T47D (cell line): ENCODE results near the gene SAPCD2.
"Not testable (repeated sequence)": the region's sequence is repeated elsewhere in the genome, so short reads cannot be mapped to it uniquely, and the experiment has no call there.

Source experiments
- DNase-seq, 2 experiments: peaks; one replicate each; pipeline versions ENCODE4 v3.0.0 to v3.0.0-alpha.2; 2011 to 2012; ENCODE audit warnings: low read depth in 1 of 2, low spot score in 1 of 2
- JUND ChIP-seq: IDR thresholded peaks from 2 replicates; pipeline ENCODE4 v1.6.1; 2012; ENCODE audit warnings: low read depth
- in situ Hi-C: cut with HindIII; loops from 2 replicates; pipeline ENCODE4 v1.10.0; 2016; ENCODE audit warnings: low sequenced_read_pairs, low pct_unique_long_range_greater_than_20kb

SAPCD2 gene

GRCh38 chr9:137041124-137041523 is 29.2 kb downstream of the SAPCD2 start:
- TF ChIP-seq JUND, result no peak
- in situ Hi-C loops, result no loop called here
- no peak for DNase-seq

GRCh38 chr9:137040568-137040967 is 29.8 kb downstream of the SAPCD2 start:
- no peak for TF ChIP-seq JUND
- DNase-seq, result no peak
- in situ Hi-C loops, result no loop called here

- DNase-seq, result no peak
- in situ Hi-C loops, result no loop called here
- no peak for TF ChIP-seq JUND
Observed at GRCh38 chr9:137039611-137040366, 30.6 kb downstream of the SAPCD2 start.

GRCh38 chr9:137038916-137039315 is 31.4 kb downstream of the SAPCD2 start:
- in situ Hi-C loops, result no loop called here
- TF ChIP-seq JUND, result no peak
- DNase-seq, result no peak

GRCh38 chr9:137037483-137037882 is 32.9 kb downstream of the SAPCD2 start:
- in situ Hi-C loops, result no loop called here
- no peak for TF ChIP-seq JUND
- no peak for DNase-seq

GRCh38 chr9:137037035-137037434 is 33.3 kb downstream of the SAPCD2 start:
- DNase-seq, result no peak
- in situ Hi-C loops, result no loop called here
- TF ChIP-seq JUND, result no peak

GRCh38 chr9:137035937-137036336 is 34.4 kb downstream of the SAPCD2 start:
- in situ Hi-C loops, result no loop called here
- no peak for DNase-seq
- TF ChIP-seq JUND, result no peak

- TF ChIP-seq JUND, result no peak
- no peak for DNase-seq
- in situ Hi-C loops, result no loop called here
Observed at GRCh38 chr9:137035507-137035834, 34.9 kb downstream of the SAPCD2 start.

GRCh38 chr9:137034709-137035506 is 35.4 kb downstream of the SAPCD2 start:
- in situ Hi-C loops, result no loop called here
- peak; percentile 91 to 95 for DNase-seq
- TF ChIP-seq JUND, result no peak

GRCh38 chr9:137034039-137034708 is 36.2 kb downstream of the SAPCD2 start:
- in situ Hi-C loops, result no loop called here
- TF ChIP-seq JUND, result no peak
- DNase-seq, result peak in 1 of 2 experiments; percentile 59

GRCh38 chr9:137033481-137033880 is 36.9 kb downstream of the SAPCD2 start:
- in situ Hi-C loops, DNase-seq: not testable (repeated sequence)

GRCh38 chr9:137032858-137033257 is 37.5 kb downstream of the SAPCD2 start:
- no peak for TF ChIP-seq JUND
- DNase-seq, result no peak
- in situ Hi-C loops, result no loop called here
